LNCAP (cell line): ENCODE measurements around the gene EGLN1.

Source experiments
- CTCF ChIP-seq: fragments of 450-650 bp; IDR thresholded peaks from 2 replicates; pipeline ENCODE4 v1.5.1; 2017; ENCODE audit warnings: mild to moderate bottlenecking

EGLN1 gene

DNA sequence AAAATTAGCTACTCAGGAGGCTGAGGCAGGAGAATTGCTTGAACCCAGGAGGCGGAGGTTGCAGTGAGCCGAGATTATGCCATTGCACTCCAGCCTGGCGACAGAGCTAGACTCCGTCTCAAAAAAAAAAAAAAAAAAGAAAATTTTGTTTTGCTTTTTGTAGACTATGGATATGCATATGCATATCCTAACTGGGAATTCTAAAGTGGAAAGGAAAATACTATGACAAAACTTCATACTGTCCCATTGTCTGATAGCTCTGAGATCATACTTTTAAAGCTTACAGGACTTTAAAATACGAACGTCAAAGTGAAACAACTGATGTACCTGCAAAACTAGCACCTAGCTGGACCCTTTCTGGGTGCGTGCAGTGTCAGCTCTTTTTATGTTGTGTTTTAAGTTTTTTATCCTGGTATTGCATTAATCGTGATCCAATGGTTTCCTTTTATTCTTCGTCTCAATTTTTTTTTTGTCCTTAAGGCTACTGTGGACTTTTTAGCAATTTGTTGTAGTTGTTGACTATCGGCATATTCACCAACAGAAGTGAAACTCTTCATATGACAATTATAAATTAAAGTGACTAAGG, 64.8 kb downstream of the EGLN1 start:
- TF ChIP-seq CTCF, result no peak

DNA sequence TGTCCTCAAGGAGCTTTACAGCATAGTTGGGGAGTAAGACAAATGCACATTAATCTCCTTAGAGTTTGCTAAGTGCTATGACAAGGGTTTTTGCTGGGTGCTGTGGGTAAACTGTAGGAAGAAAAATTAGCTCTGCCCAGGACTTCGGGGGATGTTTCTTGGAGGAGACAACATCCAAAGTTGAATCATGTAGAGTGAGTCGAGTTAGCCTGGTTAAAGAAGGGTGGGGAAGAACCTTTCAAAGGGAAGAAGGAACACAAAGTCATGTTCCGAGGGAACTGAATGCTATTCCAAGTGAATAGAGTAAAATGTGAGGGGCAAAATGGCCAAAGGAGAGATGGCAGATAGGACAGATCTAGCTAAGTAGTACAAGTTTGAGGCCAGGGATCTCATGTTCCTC, 66.9 kb downstream of the EGLN1 start:
- no peak for TF ChIP-seq CTCF

- no peak for TF ChIP-seq CTCF
Observed at GRCh38 chr1:231354330-231355020, 67.6 kb downstream of the EGLN1 start.

DNA sequence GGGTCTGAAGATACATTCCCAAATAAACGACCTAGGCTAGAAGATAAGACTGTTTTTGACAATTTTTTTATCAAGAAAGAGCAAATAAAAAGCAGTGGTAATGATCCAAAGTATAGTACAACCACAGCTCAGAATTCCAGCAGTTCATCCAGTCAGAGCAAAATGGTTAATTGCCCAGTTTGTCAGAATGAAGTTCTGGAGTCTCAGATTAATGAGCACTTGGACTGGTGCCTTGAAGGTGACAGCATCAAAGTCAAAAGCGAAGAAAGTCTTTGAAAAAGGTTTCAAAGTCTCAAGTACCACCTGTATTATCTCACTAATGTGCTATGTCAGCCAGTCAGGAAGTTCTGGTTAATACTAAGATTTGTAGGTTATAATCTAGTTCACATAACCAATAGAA, 69.0 kb downstream of the EGLN1 start:
- TF ChIP-seq CTCF, result no peak

DNA sequence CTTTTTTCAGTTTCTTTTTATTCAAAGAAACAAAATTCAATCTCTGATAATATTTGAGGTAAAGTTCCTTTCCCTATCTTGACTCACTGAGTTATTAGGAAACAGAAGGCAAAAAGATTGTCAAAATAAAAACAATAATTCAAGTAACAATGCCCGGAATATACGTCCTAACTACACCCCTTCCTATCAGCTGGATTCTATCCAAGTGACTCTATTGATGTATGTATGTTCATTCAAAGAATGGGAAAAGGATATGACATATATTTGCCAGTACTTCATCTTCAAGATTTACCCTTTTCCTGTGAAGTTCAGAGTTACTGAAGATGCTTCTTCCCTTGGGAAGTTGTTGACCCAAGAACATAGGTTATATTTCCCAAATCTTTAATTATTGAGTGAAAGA, 70.3 kb downstream of the EGLN1 start:
- TF ChIP-seq CTCF, result no peak

DNA sequence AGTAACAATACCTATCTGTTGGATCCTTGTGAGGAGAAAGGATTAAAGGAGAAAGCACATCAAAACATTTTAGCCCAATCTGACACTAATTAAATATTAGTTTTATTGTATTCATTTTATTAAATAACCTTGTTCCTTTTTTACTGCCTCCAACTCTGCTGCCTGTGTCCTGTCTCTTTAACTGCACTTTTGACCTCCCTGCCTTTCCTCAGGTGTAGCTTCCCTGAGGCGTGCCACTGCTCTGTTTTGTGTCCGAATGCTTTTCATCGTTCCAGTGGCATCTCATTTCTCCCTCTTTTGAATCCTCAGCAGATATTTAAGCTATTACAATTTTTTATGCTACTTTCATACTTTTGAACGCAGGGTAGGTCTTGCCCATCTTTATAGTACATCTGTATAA, 73.6 kb downstream of the EGLN1 start:
- no peak for TF ChIP-seq CTCF

DNA sequence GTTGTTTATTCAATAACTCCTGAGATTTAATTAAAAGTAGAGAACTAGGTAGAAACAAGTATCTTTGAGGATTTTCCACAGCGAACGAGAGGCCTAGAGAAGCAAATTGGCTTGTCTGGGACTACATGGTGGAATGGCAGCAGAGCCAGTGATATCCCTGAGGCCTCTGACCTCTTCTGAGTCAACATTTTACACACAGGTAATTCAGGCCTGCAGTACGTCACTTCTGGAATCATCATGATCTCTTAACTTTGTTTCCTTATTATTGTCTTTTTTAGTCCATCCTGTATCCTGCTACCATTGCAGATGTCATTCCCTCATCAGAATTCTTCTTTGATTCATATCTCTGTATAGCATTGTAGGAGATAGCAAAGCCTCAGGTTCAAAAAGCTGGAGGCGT, 74.1 kb downstream of the EGLN1 start:
- no peak for TF ChIP-seq CTCF
